MCF 10A (cell line): Measurements from ENCODE around the gene HIGD1B. TPM values are rescaled to one million over a fixed set of nuclear protein-coding genes. Genes with fewer than 3 reads are reported as not detected.
"Not testable (repeated sequence)": the region's sequence is repeated elsewhere in the genome, so short reads cannot be mapped to it uniquely, and the experiment has no call there.

ENCODE experiments used
- BruUV-seq: library from RNA; stranded (reverse); fragments of 400-500 nt; replicated peaks from 2 replicates; lab custom pipeline; 2021; lab: Mats Ljungman, UMichigan
- CTCF ChIA-PET: fragments of 300-600 bp; sonication (Branson Sonifier 250); formaldehyde crosslinking; extraction: SDS; loops from one replicate; lab custom pipeline; 2021; ENCODE audit warnings: antibody characterized with exemption, inconsistent platforms; lab: Yijun Ruan, JAX
- POLR2A ChIA-PET: fragments of 300-600, 350-650 bp; sonication (Branson Sonifier 250); formaldehyde crosslinking; extraction: SDS; loops from one replicate; lab custom pipeline; 2020; ENCODE audit warnings: antibody characterized with exemption, inconsistent platforms; lab: Yijun Ruan, JAX
- DNase-seq: peaks from one replicate; pipeline ENCODE4 v3.0.0-alpha.2; 2018; ENCODE audit not compliant: unreplicated experiment
- H3K27ac Mint-ChIP-seq: one replicate; pipeline ENCODE4 v1.8.0; 2022; ENCODE audit warnings: mild to moderate bottlenecking, low read depth, mixed read lengths; ENCODE audit not compliant: unreplicated experiment
- H3K27me3 Mint-ChIP-seq: one replicate; pipeline ENCODE4 v1.8.0; 2022; ENCODE audit warnings: mixed read lengths; ENCODE audit not compliant: insufficient read depth, unreplicated experiment
- H3K36me3 Mint-ChIP-seq: one replicate; pipeline ENCODE4 v1.8.0; 2022; ENCODE audit warnings: mild to moderate bottlenecking, moderate library complexity, mixed read lengths; ENCODE audit not compliant: insufficient read depth, unreplicated experiment
- H3K4me1 Mint-ChIP-seq: one replicate; pipeline ENCODE4 v1.8.0; 2022; ENCODE audit warnings: mixed read lengths; ENCODE audit not compliant: insufficient read depth, unreplicated experiment
- H3K4me3 Mint-ChIP-seq: one replicate; pipeline ENCODE4 v1.8.0; 2022; ENCODE audit warnings: mild to moderate bottlenecking, moderate library complexity, mixed read lengths; ENCODE audit not compliant: unreplicated experiment
- H3K9me3 Mint-ChIP-seq: one replicate; pipeline ENCODE4 v1.8.0; 2022; ENCODE audit warnings: mixed read lengths; ENCODE audit not compliant: unreplicated experiment
- intact Hi-C: fragments of 100-400 bp; cut with micrococcal nuclease; formaldehyde crosslinking; loops from 2 replicates; pipeline ENCODE4 v1.14.1; 2022
- total RNA-seq: library from RNA; stranded (reverse); gene quantifications from 2 replicates; pipeline ENCODE4 v1.2.3, GENCODE V29; 2022
- TF ChIP-seq, protein P1 (sequence below): fragments of 200-600 bp; IDR thresholded peaks from one replicate; pipeline ENCODE4 v1.8.0; 2022; ENCODE audit warnings: antibody characterized with exemption, mild to moderate bottlenecking; ENCODE audit not compliant: unreplicated experiment

HIGD1B gene
- total RNA-seq, 1 experiment from 2014 or later, result not detected

DNA sequence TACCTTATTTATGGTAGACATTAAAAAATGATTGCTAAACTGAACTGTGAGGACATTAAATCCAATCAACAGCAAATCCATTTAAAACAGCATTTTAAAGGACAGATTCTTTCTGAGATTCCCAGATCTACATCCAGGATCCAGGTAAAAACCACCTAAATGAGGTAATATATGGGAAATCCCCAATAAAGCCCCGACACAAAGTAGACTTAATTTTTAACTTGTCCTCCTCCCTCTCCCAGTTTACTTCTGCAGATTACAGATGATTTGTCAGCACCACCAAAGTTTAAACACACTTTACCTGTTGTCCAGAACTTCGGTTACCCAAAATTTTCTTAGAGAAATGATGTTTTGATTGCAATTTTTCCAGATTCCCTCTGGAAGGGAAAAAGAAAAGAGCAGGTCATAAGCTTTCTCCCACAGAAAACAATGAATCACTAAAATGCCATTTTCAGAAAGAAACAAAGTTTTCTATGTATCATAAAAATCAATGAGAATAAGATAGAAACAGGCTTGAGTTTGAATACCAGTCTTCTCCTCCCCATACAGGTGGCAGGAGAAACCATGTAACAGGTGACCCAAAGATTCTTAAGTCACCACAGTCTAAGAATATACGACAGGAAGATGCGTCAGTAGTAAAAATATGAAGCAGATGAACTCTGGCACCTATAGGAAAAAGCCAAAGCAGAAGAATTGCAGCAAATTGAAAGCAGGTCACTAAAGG is 40.4 kb upstream of the HIGD1B start:
- no peak for DNase-seq
- no peaks in the 10 kb centered on the region for H3K27me3 Mint-ChIP-seq
- TF ChIP-seq, protein P1, sequence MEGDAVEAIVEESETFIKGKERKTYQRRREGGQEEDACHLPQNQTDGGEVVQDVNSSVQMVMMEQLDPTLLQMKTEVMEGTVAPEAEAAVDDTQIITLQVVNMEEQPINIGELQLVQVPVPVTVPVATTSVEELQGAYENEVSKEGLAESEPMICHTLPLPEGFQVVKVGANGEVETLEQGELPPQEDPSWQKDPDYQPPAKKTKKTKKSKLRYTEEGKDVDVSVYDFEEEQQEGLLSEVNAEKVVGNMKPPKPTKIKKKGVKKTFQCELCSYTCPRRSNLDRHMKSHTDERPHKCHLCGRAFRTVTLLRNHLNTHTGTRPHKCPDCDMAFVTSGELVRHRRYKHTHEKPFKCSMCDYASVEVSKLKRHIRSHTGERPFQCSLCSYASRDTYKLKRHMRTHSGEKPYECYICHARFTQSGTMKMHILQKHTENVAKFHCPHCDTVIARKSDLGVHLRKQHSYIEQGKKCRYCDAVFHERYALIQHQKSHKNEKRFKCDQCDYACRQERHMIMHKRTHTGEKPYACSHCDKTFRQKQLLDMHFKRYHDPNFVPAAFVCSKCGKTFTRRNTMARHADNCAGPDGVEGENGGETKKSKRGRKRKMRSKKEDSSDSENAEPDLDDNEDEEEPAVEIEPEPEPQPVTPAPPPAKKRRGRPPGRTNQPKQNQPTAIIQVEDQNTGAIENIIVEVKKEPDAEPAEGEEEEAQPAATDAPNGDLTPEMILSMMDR, result no peak
- ChIA-PET POLR2A (interaction anchor here (1.2 kb wide), 1 partner anchor 38 kb away, joined by 4 read pairs; no protein-coding TSS in a partner anchor), CTCF (interaction anchor here (0.5 to 0.6 kb wide), 3 partner anchors 26 to 238 kb away, joined by 3 to 4 read pairs (median 4); no protein-coding TSS in a partner anchor)
- no peaks in the 10 kb centered on the region for H3K9me3 Mint-ChIP-seq
- no peak overlapping the region for H3K27ac Mint-ChIP-seq
- H3K4me3 Mint-ChIP-seq, result no peak overlapping the region
- peaks cover 5% of the 10 kb centered on the region for H3K36me3 Mint-ChIP-seq
- no TSS peak for BruUV-seq
- intact Hi-C loops, result no loop called here
- H3K4me1 Mint-ChIP-seq, result no peaks in the 10 kb centered on the region

DNA sequence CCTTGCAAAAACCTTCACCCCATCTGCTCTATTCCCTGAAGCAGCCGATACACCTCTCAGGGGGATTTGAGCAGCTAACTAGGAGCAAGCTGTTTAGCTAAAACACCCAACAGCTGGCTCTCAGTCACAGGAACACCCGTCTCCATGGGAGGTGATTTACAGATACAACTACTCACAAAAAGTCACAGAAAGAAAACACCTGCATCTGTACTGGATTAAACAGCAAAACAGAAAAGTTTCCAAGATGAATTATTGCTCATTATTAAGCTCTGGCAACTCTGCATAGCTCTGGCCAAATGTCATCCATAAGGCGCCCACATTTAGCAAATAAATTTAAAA is 39.9 kb upstream of the HIGD1B start:
- ChIA-PET POLR2A (no interaction called here), CTCF (interaction anchor here (0.5 to 0.6 kb wide), 2 partner anchors 27 to 32 kb away, joined by 3 to 4 read pairs; no protein-coding TSS in a partner anchor)
- Mint-ChIP-seq H3K27me3 (no peaks in the 10 kb centered on the region), H3K36me3 (peaks cover 5% of the 10 kb centered on the region), H3K27ac (no peak overlapping the region), H3K9me3 (no peaks in the 10 kb centered on the region), H3K4me1 (peaks cover 2% of the 10 kb centered on the region), H3K4me3 (no peak overlapping the region)
- intact Hi-C loops, result no loop called here
- TF ChIP-seq, protein P1, result no peak
- DNase-seq, result no peak
- BruUV-seq, result no TSS peak

DNA sequence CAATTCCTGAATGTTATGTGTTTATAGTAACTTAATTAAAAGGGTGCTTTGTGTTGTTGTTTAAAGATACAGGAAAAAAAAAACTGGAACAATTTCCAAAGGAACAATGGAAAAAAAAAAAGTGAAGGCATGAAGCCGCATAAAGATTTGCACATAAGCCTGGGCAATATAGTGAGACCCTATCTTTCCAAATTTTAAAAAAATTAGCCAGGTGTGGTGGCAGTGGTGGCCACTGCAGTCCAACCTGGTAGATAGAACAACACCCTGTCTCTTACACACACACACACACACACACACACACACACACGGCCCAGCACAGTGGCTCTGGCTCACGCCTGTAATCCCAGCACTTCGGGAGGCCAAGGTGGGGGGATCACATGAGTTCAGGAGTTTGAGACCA is 39.5 kb upstream of the HIGD1B start:
- intact Hi-C loops, result no loop called here
- H3K4me1 Mint-ChIP-seq, result peaks cover 5% of the 10 kb centered on the region

DNA sequence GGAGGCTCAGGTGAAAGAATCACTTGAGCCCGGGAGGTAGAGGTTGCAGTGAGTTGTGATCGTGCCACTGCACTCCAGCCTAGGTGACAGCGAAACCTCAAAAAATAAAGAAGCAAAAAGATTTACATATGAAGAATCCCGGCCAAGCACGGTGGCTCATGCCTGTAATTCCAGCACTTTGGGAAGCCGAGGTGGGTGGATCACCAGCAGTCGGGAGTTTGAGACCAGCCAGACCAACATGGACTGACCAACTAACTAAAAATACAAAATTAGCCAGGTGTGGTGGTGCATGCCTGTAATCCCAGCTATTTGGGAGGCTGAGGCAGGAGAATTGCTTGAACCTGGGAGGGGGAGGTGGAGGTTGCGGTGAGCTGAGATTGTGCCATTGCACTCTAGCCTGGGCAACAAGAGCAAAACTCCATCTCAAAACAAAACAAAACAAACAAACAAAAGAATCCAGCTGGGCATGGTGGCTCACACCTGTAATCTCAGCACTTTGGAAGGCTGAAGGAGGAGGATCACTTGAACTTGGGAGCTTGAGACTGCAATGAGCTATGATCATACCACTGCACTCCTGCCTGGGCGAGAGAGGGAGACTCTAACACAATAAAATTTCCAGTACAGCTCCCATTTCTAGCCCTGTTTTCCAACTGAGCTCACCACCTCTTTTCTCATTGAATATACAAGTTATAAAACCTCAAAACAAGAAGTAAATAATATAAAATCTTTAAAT is 38.9 kb upstream of the HIGD1B start:
- DNase-seq, H3K4me1 Mint-ChIP-seq, BruUV-seq, H3K9me3 Mint-ChIP-seq, H3K27ac Mint-ChIP-seq, POLR2A ChIA-PET, H3K4me3 Mint-ChIP-seq, intact Hi-C loops, H3K36me3 Mint-ChIP-seq, H3K27me3 Mint-ChIP-seq: not testable (repeated sequence)
- CTCF ChIA-PET, result interaction anchor here (0.6 to 1.3 kb wide), 3 partner anchors 8 to 344 kb away, joined by 3 to 4 read pairs (median 4); no protein-coding TSS in a partner anchor

More for the DNA sequence above, 39.5 kb upstream of the HIGD1B start:
- peaks cover 5% of the 10 kb centered on the region for H3K36me3 Mint-ChIP-seq
- no peak overlapping the region for H3K4me3 Mint-ChIP-seq
- DNase-seq, result no peak
- no peak overlapping the region for H3K27ac Mint-ChIP-seq
- ChIA-PET POLR2A (no interaction called here), CTCF (interaction anchor here (0.6 kb wide), 2 partner anchors 9 to 27 kb away, joined by 4 read pairs; no protein-coding TSS in a partner anchor)
- H3K9me3 Mint-ChIP-seq, result no peaks in the 10 kb centered on the region
- BruUV-seq, result no TSS peak
- TF ChIP-seq, protein P1, result no peak
- H3K27me3 Mint-ChIP-seq, result no peaks in the 10 kb centered on the region
